PFSK-1 (cell line): ENCODE data around the gene NUP160.

Experiments used
- POLR2AphosphoS5 ChIP-seq: IDR thresholded peaks from 2 replicates; pipeline ENCODE4 v1.6.1; 2012; ENCODE audit warnings: low read depth, mild to moderate bottlenecking, control low read depth, low read length, moderate library complexity
- SIN3A ChIP-seq: IDR thresholded peaks from 2 replicates; pipeline ENCODE4 v1.6.1; 2012; ENCODE audit warnings: mild to moderate bottlenecking, low read length, moderate library complexity, borderline replicate concordance; ENCODE audit not compliant: insufficient read depth
- TAF1 ChIP-seq: IDR thresholded peaks from 2 replicates; pipeline ENCODE4 v1.6.1; 2012; ENCODE audit warnings: low read length, control low read depth, borderline replicate concordance; ENCODE audit not compliant: insufficient read depth
- TF ChIP-seq, protein P1 (sequence below), 2 experiments: IDR thresholded peaks; 2 replicates each; pipeline versions ENCODE4 v1.6.1 to v1.8.0; 2011 to 2012; ENCODE audit warnings: low read depth in 2 of 2, low read length in 2 of 2, control low read depth in 1 of 2, inconsistent platforms in 1 of 2, mild to moderate bottlenecking in 1 of 2, moderate library complexity in 1 of 2; ENCODE audit not compliant: insufficient read depth in 1 of 2

- TF ChIP-seq POLR2AphosphoS5 (no peak), SIN3A (no peak), TAF1 (no peak)
- TF ChIP-seq, protein P1, sequence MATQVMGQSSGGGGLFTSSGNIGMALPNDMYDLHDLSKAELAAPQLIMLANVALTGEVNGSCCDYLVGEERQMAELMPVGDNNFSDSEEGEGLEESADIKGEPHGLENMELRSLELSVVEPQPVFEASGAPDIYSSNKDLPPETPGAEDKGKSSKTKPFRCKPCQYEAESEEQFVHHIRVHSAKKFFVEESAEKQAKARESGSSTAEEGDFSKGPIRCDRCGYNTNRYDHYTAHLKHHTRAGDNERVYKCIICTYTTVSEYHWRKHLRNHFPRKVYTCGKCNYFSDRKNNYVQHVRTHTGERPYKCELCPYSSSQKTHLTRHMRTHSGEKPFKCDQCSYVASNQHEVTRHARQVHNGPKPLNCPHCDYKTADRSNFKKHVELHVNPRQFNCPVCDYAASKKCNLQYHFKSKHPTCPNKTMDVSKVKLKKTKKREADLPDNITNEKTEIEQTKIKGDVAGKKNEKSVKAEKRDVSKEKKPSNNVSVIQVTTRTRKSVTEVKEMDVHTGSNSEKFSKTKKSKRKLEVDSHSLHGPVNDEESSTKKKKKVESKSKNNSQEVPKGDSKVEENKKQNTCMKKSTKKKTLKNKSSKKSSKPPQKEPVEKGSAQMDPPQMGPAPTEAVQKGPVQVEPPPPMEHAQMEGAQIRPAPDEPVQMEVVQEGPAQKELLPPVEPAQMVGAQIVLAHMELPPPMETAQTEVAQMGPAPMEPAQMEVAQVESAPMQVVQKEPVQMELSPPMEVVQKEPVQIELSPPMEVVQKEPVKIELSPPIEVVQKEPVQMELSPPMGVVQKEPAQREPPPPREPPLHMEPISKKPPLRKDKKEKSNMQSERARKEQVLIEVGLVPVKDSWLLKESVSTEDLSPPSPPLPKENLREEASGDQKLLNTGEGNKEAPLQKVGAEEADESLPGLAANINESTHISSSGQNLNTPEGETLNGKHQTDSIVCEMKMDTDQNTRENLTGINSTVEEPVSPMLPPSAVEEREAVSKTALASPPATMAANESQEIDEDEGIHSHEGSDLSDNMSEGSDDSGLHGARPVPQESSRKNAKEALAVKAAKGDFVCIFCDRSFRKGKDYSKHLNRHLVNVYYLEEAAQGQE (IDR thresholded peaks at IDR 0.05; ENCODE audit: insufficient read depth in 1 of 2, low read depth in 2 of 2, low read length in 2 of 2): no peak
Observed at GRCh38 chr11:47791774-47792430, 56.2 kb downstream of the NUP160 start.
